PC-9 (cell line): ENCODE measurements around the gene LSM6. TPM values are rescaled to one million over a fixed set of nuclear protein-coding genes. Genes with fewer than 3 reads are reported as not detected.

Experiments
- BruUV-seq: library from RNA; stranded (reverse); fragments of 400-500 nt; replicated peaks from 2 replicates; lab custom pipeline; 2021; lab: Mats Ljungman, UMichigan
- CTCF ChIA-PET: fragments of 300-600 bp; sonication (Branson Sonifier 250); formaldehyde crosslinking; loops from one replicate; lab custom pipeline; 2022; ENCODE audit warnings: antibody characterized with exemption; lab: Charles Lee
- POLR2A ChIA-PET: fragments of 300-600 bp; sonication (Branson Sonifier 250); formaldehyde crosslinking; loops from one replicate; lab custom pipeline; 2022; ENCODE audit warnings: antibody characterized with exemption; ENCODE audit not compliant: unreplicated experiment; lab: Charles Lee
- DNase-seq, 2 experiments: peaks; one replicate each; pipeline versions ENCODE4 v3.0.0 to v3.0.0-alpha.2; 2015 to 2022; ENCODE audit warnings: mixed read lengths in 1 of 2
- H2AFZ ChIP-seq: fragments of 200-600 bp; sonication (generic); 2 replicates; pipeline ENCODE4 v1.8.1; 2017; ENCODE audit warnings: antibody characterized with exemption
- H3F3A ChIP-seq: fragments of 200-600 bp; sonication (generic); 2 replicates; pipeline ENCODE4 v1.8.1; 2017; ENCODE audit warnings: antibody characterized with exemption, mild to moderate bottlenecking, low read depth; ENCODE audit not compliant: insufficient read depth
- H3K27ac ChIP-seq: fragments of 200-600 bp; sonication (generic); 2 replicates; pipeline ENCODE4 v1.6.1; 2016; ENCODE audit warnings: mixed run types
- H3K27me3 ChIP-seq: fragments of 200-600 bp; sonication (generic); 2 replicates; pipeline ENCODE4 v1.6.1; 2016; ENCODE audit warnings: low read depth, mixed run types; ENCODE audit not compliant: insufficient read depth
- H3K36me3 ChIP-seq: fragments of 200-600 bp; sonication (generic); 2 replicates; pipeline ENCODE4 v1.6.1; 2016; ENCODE audit warnings: low read depth, mixed run types
- H3K4me1 ChIP-seq: fragments of 200-600 bp; sonication (generic); replicated peaks from 2 replicates; pipeline ENCODE4 v1.6.1; 2016; ENCODE audit warnings: mixed run types; ENCODE audit not compliant: insufficient read depth
- H3K4me2 ChIP-seq: fragments of 200-600 bp; sonication (generic); 2 replicates; pipeline ENCODE4 v1.6.1; 2017; ENCODE audit warnings: mixed run types
- H3K4me3 ChIP-seq: fragments of 200-600 bp; sonication (generic); 2 replicates; pipeline ENCODE4 v1.6.1; 2016; ENCODE audit warnings: mixed run types
- H3K79me2 ChIP-seq: fragments of 200-600 bp; sonication (generic); 2 replicates; pipeline ENCODE4 v1.6.1; 2017; ENCODE audit warnings: low read depth, mixed run types
- H3K9me2 ChIP-seq: fragments of 200-600 bp; sonication (generic); 2 replicates; pipeline ENCODE4 v1.8.1; 2017; ENCODE audit warnings: mild to moderate bottlenecking; ENCODE audit not compliant: insufficient read depth
- H3K9me3 ChIP-seq: fragments of 200-600 bp; sonication (generic); 2 replicates; pipeline ENCODE4 v1.8.1; 2016; ENCODE audit warnings: low read depth; ENCODE audit not compliant: insufficient read depth
- H4K20me1 ChIP-seq: fragments of 200-600 bp; sonication (generic); 2 replicates; pipeline ENCODE4 v1.8.1; 2017; ENCODE audit not compliant: insufficient read depth
- EZH2 ChIP-seq: fragments of 200-600 bp; sonication (generic); IDR thresholded peaks from 2 replicates; pipeline ENCODE4 v1.8.0; 2017; ENCODE audit warnings: antibody characterized with exemption, low read depth
- intact Hi-C: fragments of 100-400 bp; cut with micrococcal nuclease; formaldehyde crosslinking; loops from one replicate; pipeline ENCODE4 v1.10.0; 2022; ENCODE audit not compliant: unreplicated experiment
- total RNA-seq: library from RNA; stranded (reverse); gene quantifications from 2 replicates; pipeline ENCODE4 v1.2.3, GENCODE V29; 2021
- TF ChIP-seq, protein P1 (sequence below): fragments of 200-600 bp; sonication (generic); conservative IDR thresholded peaks from 2 replicates; pipeline ENCODE4 v1.6.1; 2017; ENCODE audit warnings: mixed run types, antibody characterized with exemption, mild to moderate bottlenecking, moderate library complexity

The LSM6 gene
- total RNA-seq, 1 experiment from 2014 or later, result 45.6 TPM

DNA sequence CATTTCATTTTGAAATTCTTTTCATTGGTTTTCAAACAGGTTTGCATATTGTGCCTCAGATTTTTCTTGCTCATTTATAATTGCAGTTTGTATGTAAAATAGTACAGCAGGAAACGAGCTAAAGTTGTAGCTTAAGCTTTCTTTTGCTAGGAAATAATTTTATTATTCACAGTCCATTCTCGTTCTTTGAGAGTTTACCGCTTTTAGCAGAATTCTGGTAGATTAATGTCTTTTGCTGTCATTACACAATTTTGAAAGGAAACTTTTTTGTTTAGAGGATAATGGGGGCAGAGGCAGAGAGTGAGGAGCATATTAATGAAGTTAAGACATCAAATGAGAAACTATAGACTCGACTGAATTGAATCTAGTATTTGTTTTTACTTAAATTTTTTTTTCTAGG, 10.5 kb downstream of the LSM6 start:
- Histone ChIP-seq H3K9me3 (no peaks in the 10 kb centered on the region), H3K27ac (no peak overlapping the region), H3K36me3 (no peaks in the 10 kb centered on the region; the same call in 1 of the 2 replicates), H3K27me3 (no peaks in the 10 kb centered on the region), H3K4me2 (no peak overlapping the region), H2AFZ (no peak overlapping the region), H3F3A (no peaks in the 10 kb centered on the region), H3K9me2 (no peaks in the 10 kb centered on the region), H3K4me3 (no peak overlapping the region), H3K79me2 (no peaks in the 10 kb centered on the region), H3K4me1 (no peaks in the 10 kb centered on the region), H4K20me1 (no peaks in the 10 kb centered on the region)
- intact Hi-C loops, result no loop called here
- BruUV-seq, result no TSS peak
- no peak for DNase-seq
- no peak for TF ChIP-seq EZH2
- TF ChIP-seq, protein P1, sequence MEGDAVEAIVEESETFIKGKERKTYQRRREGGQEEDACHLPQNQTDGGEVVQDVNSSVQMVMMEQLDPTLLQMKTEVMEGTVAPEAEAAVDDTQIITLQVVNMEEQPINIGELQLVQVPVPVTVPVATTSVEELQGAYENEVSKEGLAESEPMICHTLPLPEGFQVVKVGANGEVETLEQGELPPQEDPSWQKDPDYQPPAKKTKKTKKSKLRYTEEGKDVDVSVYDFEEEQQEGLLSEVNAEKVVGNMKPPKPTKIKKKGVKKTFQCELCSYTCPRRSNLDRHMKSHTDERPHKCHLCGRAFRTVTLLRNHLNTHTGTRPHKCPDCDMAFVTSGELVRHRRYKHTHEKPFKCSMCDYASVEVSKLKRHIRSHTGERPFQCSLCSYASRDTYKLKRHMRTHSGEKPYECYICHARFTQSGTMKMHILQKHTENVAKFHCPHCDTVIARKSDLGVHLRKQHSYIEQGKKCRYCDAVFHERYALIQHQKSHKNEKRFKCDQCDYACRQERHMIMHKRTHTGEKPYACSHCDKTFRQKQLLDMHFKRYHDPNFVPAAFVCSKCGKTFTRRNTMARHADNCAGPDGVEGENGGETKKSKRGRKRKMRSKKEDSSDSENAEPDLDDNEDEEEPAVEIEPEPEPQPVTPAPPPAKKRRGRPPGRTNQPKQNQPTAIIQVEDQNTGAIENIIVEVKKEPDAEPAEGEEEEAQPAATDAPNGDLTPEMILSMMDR, result no peak
- CTCF ChIA-PET, result no interaction called here
- POLR2A ChIA-PET, result interaction anchor here (0.6 to 0.7 kb wide), 2 partner anchors 9 to 49 kb away, joined by 3 to 4 read pairs; no protein-coding TSS in a partner anchor

DNA sequence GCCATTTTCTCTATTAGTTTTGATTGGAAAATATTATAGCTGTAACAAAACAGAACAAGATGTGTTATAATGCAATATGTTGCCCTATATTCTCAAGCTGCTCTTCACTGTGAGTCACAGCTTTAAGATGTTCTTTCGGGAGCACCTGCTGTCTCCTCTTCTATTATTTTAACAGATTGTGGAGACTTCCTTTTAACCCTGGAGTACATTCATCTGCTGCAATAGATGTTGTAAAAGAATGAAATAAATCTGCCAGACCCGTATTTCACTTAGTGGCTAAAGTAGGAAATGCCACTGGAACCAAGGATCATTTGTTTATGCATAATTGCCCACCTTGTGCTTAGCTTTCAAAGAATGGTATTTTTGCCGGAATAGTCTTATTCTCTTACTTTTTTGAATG, 11.1 kb downstream of the LSM6 start:
- intact Hi-C loops, result no loop called here
- Histone ChIP-seq H3K4me1 (no peaks in the 10 kb centered on the region), H3F3A (no peaks in the 10 kb centered on the region), H3K4me3 (no peak overlapping the region), H3K9me2 (no peaks in the 10 kb centered on the region), H4K20me1 (no peaks in the 10 kb centered on the region), H3K9me3 (no peaks in the 10 kb centered on the region), H3K4me2 (no peak overlapping the region), H3K27me3 (no peaks in the 10 kb centered on the region), H2AFZ (no peak overlapping the region), H3K27ac (no peak overlapping the region), H3K36me3 (no peaks in the 10 kb centered on the region; the same call in 1 of the 2 replicates), H3K79me2 (no peaks in the 10 kb centered on the region)
- DNase-seq, result no peak
- TF ChIP-seq EZH2, result no peak
- TF ChIP-seq, protein P1, result no peak
- BruUV-seq, result no TSS peak
- POLR2A ChIA-PET, result interaction anchor here (0.7 kb wide), 1 partner anchor 10 kb away, joined by 3 read pairs; no protein-coding TSS in a partner anchor
- CTCF ChIA-PET, result no interaction called here

DNA sequence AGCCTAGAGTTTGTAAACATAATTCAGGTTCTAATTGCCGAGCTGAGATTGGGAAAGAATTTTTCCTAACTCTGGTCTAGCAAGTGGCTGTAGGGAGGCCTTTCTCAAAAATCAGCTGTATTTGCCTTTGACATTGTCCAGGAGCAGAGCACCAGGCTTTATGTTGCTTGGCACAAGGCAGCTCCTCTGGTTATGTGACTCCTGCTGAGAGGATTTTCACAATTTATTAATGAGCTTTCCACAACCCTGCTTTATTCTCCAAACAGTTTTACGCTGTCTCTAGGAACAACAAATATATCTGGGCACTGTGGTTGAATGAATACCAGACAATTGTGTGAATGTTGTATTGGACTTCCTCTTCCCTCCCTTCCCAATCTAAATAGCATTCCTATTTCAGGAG, 14.9 kb downstream of the LSM6 start:
- TF ChIP-seq, protein P1, result no peak
- no peak for TF ChIP-seq EZH2
- no peaks in the 10 kb centered on the region for H3K27me3 ChIP-seq
- no peaks in the 10 kb centered on the region for H3K79me2 ChIP-seq
- no peaks in the 10 kb centered on the region for H3K9me2 ChIP-seq
- H3K27ac ChIP-seq, result no peak overlapping the region
- no peaks in the 10 kb centered on the region for H4K20me1 ChIP-seq
- ChIA-PET POLR2A (no interaction called here), CTCF (no interaction called here)
- intact Hi-C loops, result no loop called here
- no peak overlapping the region for H2AFZ ChIP-seq
- no peak for DNase-seq
- no peaks in the 10 kb centered on the region; the same call in 1 of the 2 replicates for H3K36me3 ChIP-seq
- no peaks in the 10 kb centered on the region for H3F3A ChIP-seq
- no peaks in the 10 kb centered on the region for H3K9me3 ChIP-seq
- H3K4me3 ChIP-seq, result no peak overlapping the region
- no peaks in the 10 kb centered on the region for H3K4me1 ChIP-seq
- BruUV-seq, result no TSS peak
- no peak overlapping the region for H3K4me2 ChIP-seq
